Fibroblast of skin of left quadriceps (primary cell): ENCODE data around the gene PIEZO1.

Experiments used
- DNase-seq, 2 experiments: peaks; one replicate each; pipeline ENCODE4 v3.0.0-alpha.2; 2013; ENCODE audit warnings: low read depth in 2 of 2

The PIEZO1 gene

DNA sequence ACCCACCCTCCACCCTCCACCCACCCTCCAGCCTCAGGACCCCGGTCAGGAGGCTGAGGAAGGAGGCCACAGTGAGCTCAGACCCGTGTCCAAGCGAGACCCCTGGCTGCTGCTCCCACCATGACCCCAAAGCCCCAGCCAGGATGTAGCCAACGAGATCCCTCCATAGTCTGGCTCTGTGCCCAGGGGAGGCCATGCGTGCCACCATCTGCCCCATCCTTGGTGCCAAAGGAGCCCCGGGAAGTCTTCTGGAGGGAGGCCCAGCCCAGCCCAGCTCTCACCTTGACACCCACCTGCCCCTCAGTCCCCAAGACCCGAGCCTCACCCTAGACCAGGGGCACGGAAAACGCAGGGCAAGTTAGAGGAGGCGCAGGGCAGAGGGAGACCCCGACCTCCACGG, 34.2 kb downstream of the PIEZO1 start:
- DNase-seq = no peak

GRCh38 chr16:88749358-88749757, 35.7 kb downstream of the PIEZO1 start:
- DNase-seq = no peak

DNA sequence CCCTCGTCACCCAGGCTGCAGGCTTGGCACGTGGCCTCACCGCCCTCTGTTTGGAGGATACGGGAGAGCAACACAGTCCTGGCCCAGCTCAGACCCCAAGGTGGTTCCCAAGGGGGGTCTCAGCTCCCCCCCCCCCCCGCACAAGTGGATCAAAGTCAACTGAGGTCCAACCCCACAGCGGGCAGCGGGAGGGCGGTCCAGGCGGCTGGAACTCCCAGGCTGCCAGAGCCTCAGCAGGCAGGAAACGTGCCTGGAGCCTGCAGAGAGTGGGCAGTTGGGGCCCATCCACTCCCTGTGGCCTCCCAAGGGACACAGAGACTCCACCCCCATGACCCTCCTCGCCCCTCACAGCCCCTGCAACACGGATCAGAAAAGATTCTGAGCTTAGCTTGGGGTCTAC, 36.7 kb downstream of the PIEZO1 start:
- no peak for DNase-seq

DNA sequence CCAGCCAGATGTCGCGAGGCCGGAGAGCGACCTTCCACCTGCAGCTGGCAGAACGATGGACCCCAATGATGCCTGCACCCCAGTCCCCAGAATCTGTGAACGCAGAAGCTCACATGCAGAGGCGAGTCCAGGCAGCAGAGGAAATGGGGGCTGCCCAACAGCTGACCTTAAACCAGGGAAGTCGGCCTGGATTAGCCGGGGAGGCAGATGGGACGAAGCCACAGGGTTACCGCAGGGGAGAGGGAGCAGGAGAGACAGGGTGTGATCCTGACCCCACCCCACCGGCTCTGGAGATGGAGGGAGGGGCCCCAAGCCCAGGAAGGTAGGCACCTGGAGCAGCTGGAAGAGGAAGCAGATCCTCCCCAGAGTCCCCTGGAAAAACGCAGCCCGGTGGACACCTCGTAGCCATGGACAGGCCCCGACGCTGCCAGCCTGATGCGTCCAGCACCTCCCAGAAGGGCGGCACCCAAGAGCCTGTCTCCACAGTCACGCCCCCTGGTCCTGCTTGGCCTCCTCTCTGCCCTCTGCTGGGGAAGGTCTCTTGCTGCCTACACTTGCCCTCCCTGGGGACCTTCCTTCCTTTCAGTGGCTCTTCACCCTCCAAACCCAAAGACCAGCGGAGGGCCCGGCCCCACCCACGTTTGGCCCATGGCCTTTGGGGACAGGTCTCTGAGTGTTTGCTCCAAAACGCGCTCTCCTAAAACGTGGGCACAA, 37.3 kb downstream of the PIEZO1 start:
- DNase-seq = no peak

- no peak for DNase-seq
These were observed 38.5 kb downstream of the PIEZO1 start for GRCh38 chr16:88746506-88746905.

DNA sequence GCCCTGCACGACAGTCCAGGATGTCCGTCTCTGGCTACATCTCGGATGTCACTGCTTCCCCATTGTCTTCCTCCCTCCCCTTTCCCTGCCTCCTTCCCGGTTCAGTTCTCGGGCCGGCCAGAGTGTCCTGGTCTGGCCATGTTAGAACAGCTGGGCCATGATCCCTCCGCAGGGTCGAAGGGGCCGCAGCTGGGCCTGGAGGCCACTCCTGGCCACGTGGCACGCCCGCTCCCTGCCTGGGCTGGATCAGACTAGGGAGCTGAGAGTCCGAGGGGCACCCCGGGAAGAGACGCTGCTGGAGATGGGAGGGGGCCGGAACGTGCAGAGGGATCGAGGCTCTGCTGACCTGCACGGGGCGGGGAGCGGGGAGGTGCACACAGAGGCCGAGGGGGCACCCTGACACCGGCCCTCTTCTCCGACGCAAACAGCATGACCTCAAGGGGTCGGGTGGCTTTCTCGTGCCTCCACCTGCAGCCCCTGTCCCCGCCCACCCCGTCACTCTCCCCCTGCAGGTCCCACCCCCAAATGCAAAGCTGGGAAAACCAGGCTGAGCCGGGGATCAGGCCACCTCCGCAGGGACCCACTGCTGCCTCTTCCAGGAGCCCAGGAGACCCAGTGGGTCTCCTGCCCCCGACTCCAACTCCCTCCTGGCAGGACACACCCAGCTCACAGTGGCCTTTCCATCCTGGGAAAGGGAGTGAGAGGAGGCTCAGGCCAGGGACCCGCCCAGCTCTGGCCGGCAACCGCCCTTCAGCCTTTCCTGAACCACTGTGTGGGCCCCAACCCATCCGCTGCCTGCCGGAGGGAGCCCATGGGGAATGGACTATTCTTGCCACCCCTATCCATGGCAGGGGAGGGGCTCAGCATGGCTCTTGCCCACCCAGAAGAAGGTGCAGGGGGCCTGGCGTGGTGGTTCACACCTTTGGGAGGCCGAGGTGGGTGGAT, 40.2 kb downstream of the PIEZO1 start:
- DNase-seq = no peak

DNA sequence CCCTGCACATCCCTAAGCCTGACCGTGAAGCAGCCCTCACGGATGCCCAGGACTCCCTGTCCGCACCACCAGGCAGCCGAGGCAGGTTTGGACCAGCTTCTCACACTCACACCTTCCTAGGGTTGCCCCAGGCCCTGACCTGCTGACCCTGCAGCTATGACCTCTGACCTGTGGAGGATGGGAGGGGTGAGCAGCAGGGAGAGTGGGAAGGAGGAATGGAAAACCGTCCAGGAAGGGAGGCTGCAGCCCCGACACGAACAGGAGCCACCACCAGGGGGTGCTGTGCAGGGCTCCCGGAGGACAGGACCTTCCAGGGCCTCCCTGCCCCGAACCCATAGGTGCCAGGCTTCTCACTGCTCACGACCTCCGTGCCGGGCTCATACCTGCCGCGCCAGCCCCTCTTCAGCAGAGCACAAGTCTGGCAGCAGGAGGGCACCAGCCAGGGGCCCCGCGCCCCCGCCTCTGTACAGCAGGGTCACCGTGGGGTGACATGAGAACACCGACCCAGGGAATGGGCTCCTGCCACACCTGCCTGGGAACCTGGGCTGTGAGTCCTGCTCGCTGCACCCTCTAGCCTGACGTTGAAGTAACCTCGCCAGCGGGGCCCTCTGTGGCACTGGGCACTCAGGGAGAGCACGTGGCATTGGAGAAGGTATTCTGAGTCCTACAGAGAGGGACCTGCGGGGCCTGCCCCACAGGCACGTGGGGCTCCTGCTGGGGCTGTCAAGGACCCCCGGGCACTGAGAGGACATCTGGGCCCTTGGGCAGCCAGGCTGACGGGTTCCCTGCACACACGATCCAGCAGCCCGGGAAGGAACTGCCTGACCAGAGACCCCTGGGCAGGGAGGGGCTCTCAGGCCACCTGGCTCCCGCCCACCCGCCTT, 41.1 kb downstream of the PIEZO1 start:
- DNase-seq = peak in 1 of 2 experiments; percentile 24

GRCh38 chr16:88742896-88743605, 42.0 kb downstream of the PIEZO1 start:
- DNase-seq = no peak

GRCh38 chr16:88741368-88741767, 43.7 kb downstream of the PIEZO1 start:
- no peak for DNase-seq

DNA sequence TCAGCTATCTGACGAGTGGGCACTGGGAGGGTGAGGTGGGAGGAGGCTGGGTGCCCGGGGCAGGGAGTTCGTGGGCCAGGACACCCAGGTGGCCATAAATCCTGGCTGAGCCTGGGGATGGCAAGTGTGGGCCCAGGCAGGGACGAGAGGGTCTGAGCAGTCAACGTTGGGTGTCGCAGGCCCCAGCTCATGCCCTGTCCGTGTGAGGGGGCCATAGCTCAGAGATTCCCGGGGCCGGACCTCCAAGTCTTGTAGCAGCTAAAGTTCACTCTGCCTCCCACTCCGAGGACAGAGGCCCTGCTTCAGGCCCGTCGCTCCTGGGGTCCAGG, 44.3 kb downstream of the PIEZO1 start:
- DNase-seq = no peak

GRCh38 chr16:88739977-88740726, 44.9 kb downstream of the PIEZO1 start:
- no peak for DNase-seq

DNA sequence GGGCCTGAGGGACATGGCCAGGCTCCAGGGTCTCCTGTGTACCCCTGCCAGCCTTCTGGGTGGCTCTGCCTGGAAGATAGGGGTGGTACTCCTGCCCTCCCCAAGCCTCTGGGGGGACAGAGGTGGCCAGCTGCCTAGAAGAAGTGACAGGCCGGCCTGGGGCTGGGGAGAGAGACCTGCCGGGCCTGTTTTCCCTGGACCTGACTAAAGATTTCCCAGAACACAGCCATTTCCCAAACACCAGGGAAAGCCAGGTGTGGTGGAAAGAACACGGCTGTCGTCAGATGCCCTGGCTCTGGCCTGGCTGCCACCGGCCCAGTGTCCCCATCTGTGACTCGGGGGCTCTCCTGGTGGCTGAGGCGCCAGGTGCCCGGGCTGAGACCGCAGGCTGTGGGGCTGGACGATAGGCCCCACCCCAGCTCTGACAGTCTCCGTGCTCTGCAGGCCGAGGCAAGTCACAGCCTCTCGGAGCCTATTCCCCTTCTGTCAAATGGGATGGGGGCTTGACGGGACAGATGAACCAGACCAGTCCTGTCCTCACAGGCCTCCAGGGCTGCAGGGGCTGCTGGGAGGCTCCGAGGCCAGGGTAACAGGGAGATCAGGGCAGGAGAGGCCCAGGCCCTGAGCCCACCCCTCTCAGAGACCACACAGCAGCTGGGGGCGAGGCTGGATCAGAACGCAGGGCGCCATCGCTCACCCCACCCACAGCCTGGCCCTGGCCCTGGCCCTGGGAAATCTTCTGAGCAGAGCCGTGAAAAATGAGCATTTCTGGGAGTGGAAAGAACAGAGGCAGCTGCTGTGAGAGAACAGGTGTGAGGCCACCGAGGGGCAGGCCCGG, 45.7 kb downstream of the PIEZO1 start:
- no peak for DNase-seq

DNA sequence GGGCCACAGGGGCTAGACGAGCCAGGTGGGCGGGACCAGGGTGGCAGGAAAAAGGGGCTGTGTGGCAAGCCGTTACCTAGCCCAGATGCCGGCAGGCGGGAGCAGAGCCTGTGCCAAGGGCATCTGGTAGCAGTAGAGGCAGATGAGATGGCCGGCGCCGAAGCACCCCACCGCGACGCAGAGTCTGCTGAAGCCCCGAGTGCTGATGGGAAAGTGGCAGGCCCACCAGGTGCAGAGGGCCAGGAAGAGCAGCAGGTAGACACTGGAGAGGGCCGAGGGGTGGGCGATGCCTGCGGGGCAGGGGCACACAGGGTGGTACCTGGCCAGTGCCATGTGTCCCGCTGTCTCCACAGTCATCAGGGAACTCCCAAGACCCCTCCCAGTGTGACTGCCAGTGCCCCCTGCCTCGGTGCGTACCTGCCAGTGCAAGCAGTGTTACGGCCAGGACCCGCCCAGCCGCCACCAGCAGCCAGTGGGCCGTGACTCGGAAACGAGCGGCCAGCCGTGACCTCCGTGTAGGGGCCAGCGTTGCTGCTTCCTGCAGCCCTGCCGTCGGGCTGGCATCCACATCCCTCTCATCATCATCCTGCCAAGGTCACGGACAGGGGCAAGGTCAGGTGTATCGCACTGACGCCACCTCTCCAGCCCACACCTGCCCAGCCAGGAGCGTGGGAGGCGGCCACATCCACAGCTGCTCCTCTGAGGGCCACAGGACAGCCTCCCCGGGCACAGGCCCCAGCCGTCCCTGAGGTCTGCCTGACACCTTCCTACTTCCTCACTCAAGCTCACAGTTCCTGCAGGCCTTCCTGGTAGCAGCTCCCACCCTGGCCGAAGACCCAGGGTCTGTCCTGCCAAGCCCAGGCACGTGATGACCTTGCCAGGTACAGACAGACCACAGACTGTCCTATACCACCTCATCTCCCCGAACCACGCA, 46.6 kb downstream of the PIEZO1 start:
- no peak for DNase-seq

GRCh38 chr16:88737298-88738150, 47.5 kb downstream of the PIEZO1 start:
- peak; percentile 41 to 47 for DNase-seq

DNA sequence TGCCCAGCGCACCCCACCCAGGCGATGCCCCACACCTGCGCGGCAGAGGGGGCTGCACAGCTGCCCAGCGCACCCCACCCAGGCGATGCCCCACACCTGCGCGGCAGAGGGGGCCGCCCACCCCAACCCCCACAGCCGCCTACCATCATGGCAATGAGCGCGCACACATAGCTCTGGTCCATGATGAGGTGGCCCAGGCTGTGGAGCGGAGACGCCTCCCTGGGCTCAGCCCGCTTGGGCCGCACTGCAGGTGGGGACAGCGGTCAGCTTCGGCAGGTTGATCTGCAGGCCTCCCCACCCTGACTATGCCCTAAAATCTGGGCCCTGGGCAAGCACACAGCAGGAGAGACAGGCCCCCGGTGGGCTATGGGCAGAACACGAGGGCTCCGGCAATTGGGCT, 48.5 kb downstream of the PIEZO1 start:
- no peak for DNase-seq

- no peak for DNase-seq
These were observed 48.9 kb downstream of the PIEZO1 start for GRCh38 chr16:88736088-88736487.

DNA sequence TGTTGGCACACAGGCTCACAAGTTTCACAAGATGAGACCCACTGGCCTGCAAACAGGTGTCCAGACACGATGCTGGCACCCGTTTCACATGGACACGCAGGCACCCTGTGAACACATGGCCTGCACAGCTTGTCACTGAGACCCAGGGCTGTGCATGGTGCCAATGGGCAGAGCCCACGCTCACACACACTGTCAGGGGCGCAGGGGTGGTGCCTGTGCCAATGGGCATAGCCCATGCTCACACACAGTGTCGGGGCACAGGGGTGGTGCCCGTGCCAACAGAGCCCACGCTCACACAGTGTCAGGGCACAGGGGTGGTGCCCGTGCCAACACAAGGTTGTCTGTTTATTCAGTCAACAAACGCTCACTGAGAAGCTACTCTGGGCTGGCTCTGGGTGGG, 49.4 kb downstream of the PIEZO1 start:
- no peak for DNase-seq

GRCh38 chr16:88735121-88735520, 49.9 kb downstream of the PIEZO1 start:
- no peak for DNase-seq
